Measurements from ENCODE around the gene DCXR. TPM values are rescaled to one million over a fixed set of nuclear protein-coding genes. Genes with fewer than 3 reads are reported as not detected.

Gene DCXR
- total and polyA plus RNA-seq, 2 donors = 71.2 to 101 TPM

DNA sequence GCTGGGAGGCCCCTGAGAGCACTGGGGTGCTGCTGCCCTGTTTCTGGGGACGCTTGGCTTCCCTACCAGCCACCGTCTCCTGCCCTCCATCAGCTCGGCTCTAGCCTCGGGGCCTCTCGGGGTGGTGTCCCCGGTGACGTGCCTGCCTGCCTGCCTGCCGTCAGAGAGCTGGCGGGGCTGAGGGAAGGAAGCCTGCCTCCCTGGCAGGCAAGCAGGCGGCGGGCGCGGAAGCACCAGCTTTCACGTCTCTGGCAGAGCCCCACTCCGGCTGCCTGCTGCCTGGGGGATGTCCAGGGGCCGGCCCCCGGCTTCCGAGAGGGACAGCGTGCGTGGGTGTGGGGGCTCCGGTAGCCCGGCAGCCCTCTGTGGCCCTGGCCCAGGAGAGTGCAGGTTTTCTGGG is 24.2 kb downstream of the DCXR start:
- H3K27ac ChIP-seq (ENCODE audit: low read depth in 1 of 2, low read length in 1 of 2) = no peak overlapping the region
- H3K4me3 ChIP-seq (ENCODE audit: low read length in 2 of 2) = no peak overlapping the region

DNA sequence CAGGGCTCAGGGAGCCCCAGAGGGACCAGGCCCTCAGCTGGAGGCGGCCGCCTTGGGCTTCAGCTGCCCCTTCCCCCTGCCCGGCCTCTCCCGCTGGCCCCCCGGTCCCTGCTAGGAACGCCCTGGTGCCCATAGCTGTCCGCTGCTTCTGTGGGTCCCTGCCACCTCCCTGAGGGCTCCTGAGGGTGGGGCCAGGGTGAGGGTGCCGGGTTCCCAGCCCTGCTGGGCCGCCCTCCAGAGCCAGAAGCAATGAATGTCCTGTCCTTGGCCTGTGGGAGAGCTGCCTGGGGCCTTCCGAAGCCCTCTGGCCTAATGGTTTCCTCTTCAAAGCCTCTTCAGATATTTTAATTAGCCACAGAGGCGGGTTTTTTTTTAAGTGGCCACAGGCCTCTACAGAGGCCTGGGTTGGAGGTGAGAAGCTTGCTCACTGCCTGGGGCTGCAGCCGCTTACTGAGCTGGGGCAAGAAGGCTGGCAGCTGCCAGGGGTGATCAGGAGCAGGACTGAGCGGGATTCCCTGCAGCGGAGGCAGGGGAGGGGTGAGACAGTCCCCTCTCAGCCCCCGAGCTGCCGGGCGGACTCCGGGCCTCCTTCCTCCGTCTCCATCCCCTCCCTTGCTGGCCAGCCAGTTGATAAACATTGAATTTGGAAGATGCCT is 24.7 kb downstream of the DCXR start:
- Histone ChIP-seq H3K4me3 (ENCODE audit: low read length in 2 of 2) (no peak overlapping the region), H3K27ac (ENCODE audit: low read depth in 1 of 2, low read length in 1 of 2) (no peak overlapping the region)
- DNase-seq (ENCODE audit: low read depth in 6 of 9, low spot score in 9 of 9) = no peak

More for the DNA sequence above, 24.2 kb downstream of the DCXR start:
- WGBS = 79% methylated on average over 22 of the region's 22 CpGs
- Histone ChIP-seq H3K27me3 (ENCODE audit: control insufficient read depth in 2 of 2, insufficient read depth in 1 of 2, low read length in 1 of 2) (no peaks in the 10 kb centered on the region), H3K9me3 (ENCODE audit: control insufficient read depth in 2 of 2, insufficient read depth in 1 of 2, low read length in 1 of 2) (peaks cover 0 to 5% of the 10 kb centered on the region in 2 donors), H3K36me3 (ENCODE audit: control insufficient read depth in 2 of 2, insufficient read depth in 2 of 2, low read length in 1 of 2) (peaks cover 2 to 17% of the 10 kb centered on the region in 2 donors), H3K4me1 (ENCODE audit: control insufficient read depth in 2 of 2, insufficient read depth in 2 of 2, low read length in 2 of 2) (peaks cover 0 to 20% of the 10 kb centered on the region in 2 donors)
- DNase-seq (ENCODE audit: low read depth in 6 of 9, low spot score in 9 of 9) = peak in 1 of 9 donors; percentile 35

DNA sequence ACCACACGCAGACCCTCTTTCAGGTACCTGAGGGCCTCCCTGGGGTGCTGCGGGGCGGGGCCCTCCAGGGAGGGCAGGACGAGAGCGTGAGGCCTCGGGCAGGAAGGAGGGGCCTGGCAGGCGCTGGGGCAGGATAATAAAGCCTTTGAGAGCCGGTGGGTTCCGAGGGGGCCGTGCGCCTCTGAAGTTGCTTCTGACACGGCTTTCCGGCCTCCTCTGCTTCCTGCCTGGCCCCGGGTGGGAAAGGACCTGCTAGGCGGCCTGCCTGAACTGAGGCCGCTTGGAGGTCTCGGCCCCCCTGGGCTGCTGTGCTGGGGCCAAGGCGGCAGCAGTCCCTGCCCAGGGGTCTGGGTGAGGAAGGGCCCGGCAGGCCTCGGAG is 25.2 kb downstream of the DCXR start:
- no peak overlapping the region for H3K27ac ChIP-seq (ENCODE audit: low read depth in 1 of 2, low read length in 1 of 2)
- H3K27me3 ChIP-seq (ENCODE audit: control insufficient read depth in 2 of 2, insufficient read depth in 1 of 2, low read length in 1 of 2) = no peaks in the 10 kb centered on the region
- H3K9me3 ChIP-seq (ENCODE audit: control insufficient read depth in 2 of 2, insufficient read depth in 1 of 2, low read length in 1 of 2) = peaks cover 0 to under 1% of the 10 kb centered on the region in 2 donors
- no peak for DNase-seq (ENCODE audit: low read depth in 6 of 9, low spot score in 9 of 9)
- 91% methylated on average over 20 of the region's 20 CpGs for WGBS
- H3K4me1 ChIP-seq (ENCODE audit: control insufficient read depth in 2 of 2, insufficient read depth in 2 of 2, low read length in 2 of 2) = peaks cover 0 to 20% of the 10 kb centered on the region in 2 donors
- no peak overlapping the region for H3K4me3 ChIP-seq (ENCODE audit: low read length in 2 of 2)
- H3K36me3 ChIP-seq (ENCODE audit: control insufficient read depth in 2 of 2, insufficient read depth in 2 of 2, low read length in 1 of 2) = peaks cover 0 to 11% of the 10 kb centered on the region in 2 donors

More for the DNA sequence above, 24.7 kb downstream of the DCXR start:
- 98% methylated on average over 19 of the region's 19 CpGs for WGBS
- Histone ChIP-seq H3K36me3 (ENCODE audit: control insufficient read depth in 2 of 2, insufficient read depth in 2 of 2, low read length in 1 of 2) (peaks cover 1 to 12% of the 10 kb centered on the region in 2 donors), H3K9me3 (ENCODE audit: control insufficient read depth in 2 of 2, insufficient read depth in 1 of 2, low read length in 1 of 2) (peaks cover 0 to 5% of the 10 kb centered on the region in 2 donors), H3K4me1 (ENCODE audit: control insufficient read depth in 2 of 2, insufficient read depth in 2 of 2, low read length in 2 of 2) (peaks cover 0 to 20% of the 10 kb centered on the region in 2 donors), H3K27me3 (ENCODE audit: control insufficient read depth in 2 of 2, insufficient read depth in 1 of 2, low read length in 1 of 2) (no peaks in the 10 kb centered on the region)

- peaks cover 0 to 7% of the 10 kb centered on the region in 2 donors for H3K36me3 ChIP-seq (ENCODE audit: control insufficient read depth in 2 of 2, insufficient read depth in 2 of 2, low read length in 1 of 2)
- no peaks in the 10 kb centered on the region for H3K27me3 ChIP-seq (ENCODE audit: control insufficient read depth in 2 of 2, insufficient read depth in 1 of 2, low read length in 1 of 2)
- H3K27ac ChIP-seq (ENCODE audit: low read depth in 1 of 2, low read length in 1 of 2) = no peak overlapping the region
- H3K4me1 ChIP-seq (ENCODE audit: control insufficient read depth in 2 of 2, insufficient read depth in 2 of 2, low read length in 2 of 2) = peaks cover 0 to 20% of the 10 kb centered on the region in 2 donors
- WGBS = 94% methylated on average over 19 of the region's 19 CpGs
- DNase-seq (ENCODE audit: low read depth in 6 of 9, low spot score in 9 of 9) = no peak
- no peaks in the 10 kb centered on the region for H3K9me3 ChIP-seq (ENCODE audit: control insufficient read depth in 2 of 2, insufficient read depth in 1 of 2, low read length in 1 of 2)
- H3K4me3 ChIP-seq (ENCODE audit: low read length in 2 of 2) = no peak overlapping the region
These were observed 25.8 kb downstream of the DCXR start for GRCh38 chr17:82011617-82012187.

- no peak overlapping the region for H3K4me3 ChIP-seq (ENCODE audit: low read length in 2 of 2)
- no peaks in the 10 kb centered on the region for H3K27me3 ChIP-seq (ENCODE audit: control insufficient read depth in 2 of 2, insufficient read depth in 1 of 2, low read length in 1 of 2)
- 97% methylated on average over 39 of the region's 39 CpGs for WGBS
- peaks cover 0 to 7% of the 10 kb centered on the region in 2 donors for H3K36me3 ChIP-seq (ENCODE audit: control insufficient read depth in 2 of 2, insufficient read depth in 2 of 2, low read length in 1 of 2)
- peaks cover 0 to 23% of the 10 kb centered on the region in 2 donors for H3K4me1 ChIP-seq (ENCODE audit: control insufficient read depth in 2 of 2, insufficient read depth in 2 of 2, low read length in 2 of 2)
- no peaks in the 10 kb centered on the region for H3K9me3 ChIP-seq (ENCODE audit: control insufficient read depth in 2 of 2, insufficient read depth in 1 of 2, low read length in 1 of 2)
- no peak overlapping the region for H3K27ac ChIP-seq (ENCODE audit: low read depth in 1 of 2, low read length in 1 of 2)
- no peak for DNase-seq (ENCODE audit: low read depth in 6 of 9, low spot score in 9 of 9)
These were observed 26.6 kb downstream of the DCXR start for GRCh38 chr17:82010575-82011525.

DNA sequence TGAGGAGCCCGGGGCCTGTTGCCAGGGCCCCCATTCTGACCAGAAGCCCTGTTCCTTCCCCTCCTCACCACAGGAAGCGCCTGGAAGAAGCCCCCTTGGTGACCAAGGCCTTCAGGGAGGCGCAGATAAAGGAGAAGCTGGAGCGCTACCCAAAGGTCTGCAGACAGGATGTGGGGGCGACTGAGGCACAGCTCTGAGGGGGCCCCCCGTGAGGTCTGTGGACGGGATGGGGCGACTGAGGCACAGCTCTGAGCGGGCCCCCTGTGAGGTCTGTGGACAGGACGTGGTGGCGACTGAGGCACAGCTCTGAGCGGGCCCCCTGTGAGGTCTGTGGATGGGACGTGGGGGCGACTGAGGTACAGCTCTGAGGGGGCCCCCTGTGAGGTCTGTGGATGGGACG is 28.1 kb downstream of the DCXR start:
- Histone ChIP-seq H3K27ac (ENCODE audit: low read depth in 1 of 2, low read length in 1 of 2) (no peak overlapping the region), H3K4me3 (ENCODE audit: low read length in 2 of 2) (no peak overlapping the region), H3K27me3 (ENCODE audit: control insufficient read depth in 2 of 2, insufficient read depth in 1 of 2, low read length in 1 of 2) (no peaks in the 10 kb centered on the region), H3K36me3 (ENCODE audit: control insufficient read depth in 2 of 2, insufficient read depth in 2 of 2, low read length in 1 of 2) (peaks cover 0 to 7% of the 10 kb centered on the region in 2 donors), H3K9me3 (ENCODE audit: control insufficient read depth in 2 of 2, insufficient read depth in 1 of 2, low read length in 1 of 2) (no peaks in the 10 kb centered on the region), H3K4me1 (ENCODE audit: control insufficient read depth in 2 of 2, insufficient read depth in 2 of 2, low read length in 2 of 2) (peaks cover 0 to 27% of the 10 kb centered on the region in 2 donors)
- WGBS = 82% methylated on average over 15 of the region's 15 CpGs
- DNase-seq (ENCODE audit: low read depth in 6 of 9, low spot score in 9 of 9) = no peak

- H3K9me3 ChIP-seq (ENCODE audit: control insufficient read depth in 2 of 2, insufficient read depth in 1 of 2, low read length in 1 of 2) = no peaks in the 10 kb centered on the region
- H3K27me3 ChIP-seq (ENCODE audit: control insufficient read depth in 2 of 2, insufficient read depth in 1 of 2, low read length in 1 of 2) = no peaks in the 10 kb centered on the region
- H3K4me3 ChIP-seq (ENCODE audit: low read length in 2 of 2) = no peak overlapping the region
- no peak for DNase-seq (ENCODE audit: low read depth in 6 of 9, low spot score in 9 of 9)
- H3K36me3 ChIP-seq (ENCODE audit: control insufficient read depth in 2 of 2, insufficient read depth in 2 of 2, low read length in 1 of 2) = peaks cover 0 to 7% of the 10 kb centered on the region in 2 donors
- peaks cover 0 to 31% of the 10 kb centered on the region in 2 donors for H3K4me1 ChIP-seq (ENCODE audit: control insufficient read depth in 2 of 2, insufficient read depth in 2 of 2, low read length in 2 of 2)
- 95% methylated on average over 28 of the region's 28 CpGs for WGBS
- no peak overlapping the region for H3K27ac ChIP-seq (ENCODE audit: low read depth in 1 of 2, low read length in 1 of 2)
These were observed 28.5 kb downstream of the DCXR start for GRCh38 chr17:82008941-82009405.

DNA sequence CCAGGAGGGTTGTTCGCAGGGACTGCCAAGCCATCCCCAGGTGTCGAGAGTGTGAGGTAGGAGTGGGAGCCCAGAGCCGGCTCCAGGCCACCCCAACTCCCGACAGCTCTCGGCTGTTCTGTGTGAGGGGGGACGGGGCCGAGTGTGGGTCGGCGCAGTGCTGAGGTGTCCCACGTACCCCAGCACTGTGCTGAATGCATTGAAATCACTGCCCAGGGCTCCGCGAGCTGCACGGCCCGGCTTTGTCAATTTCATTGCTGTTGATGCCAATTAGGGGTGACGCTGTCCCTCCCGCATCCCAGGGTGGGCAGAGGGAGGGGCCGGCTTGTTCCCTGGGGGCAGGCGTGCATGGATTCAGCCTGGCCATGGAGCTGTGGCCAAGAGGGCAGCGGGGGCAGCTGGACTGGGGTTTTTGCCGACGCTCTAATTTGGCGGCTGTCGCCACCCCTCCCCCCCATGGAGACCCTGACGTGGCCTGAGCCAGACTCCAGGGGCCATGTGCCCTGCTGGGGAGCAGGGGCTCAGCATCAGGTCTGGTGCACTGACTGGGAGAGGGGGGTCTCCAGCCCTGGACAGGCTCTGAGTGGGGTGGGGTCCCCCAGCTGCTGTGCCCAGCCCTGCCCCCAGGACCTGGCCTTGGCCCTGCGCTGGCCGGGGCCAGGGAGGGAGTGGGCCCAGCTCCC is 29.1 kb downstream of the DCXR start:
- H3K36me3 ChIP-seq (ENCODE audit: control insufficient read depth in 2 of 2, insufficient read depth in 2 of 2, low read length in 1 of 2) = peaks cover 0 to 7% of the 10 kb centered on the region in 2 donors
- H3K27me3 ChIP-seq (ENCODE audit: control insufficient read depth in 2 of 2, insufficient read depth in 1 of 2, low read length in 1 of 2) = no peaks in the 10 kb centered on the region
- DNase-seq (ENCODE audit: low read depth in 6 of 9, low spot score in 9 of 9) = no peak
- no peak overlapping the region for H3K27ac ChIP-seq (ENCODE audit: low read depth in 1 of 2, low read length in 1 of 2)
- no peak overlapping the region for H3K4me3 ChIP-seq (ENCODE audit: low read length in 2 of 2)
- H3K4me1 ChIP-seq (ENCODE audit: control insufficient read depth in 2 of 2, insufficient read depth in 2 of 2, low read length in 2 of 2) = peaks cover 0 to 31% of the 10 kb centered on the region in 2 donors
- WGBS = 97% methylated on average over 26 of the region's 26 CpGs
- no peaks in the 10 kb centered on the region for H3K9me3 ChIP-seq (ENCODE audit: control insufficient read depth in 2 of 2, insufficient read depth in 1 of 2, low read length in 1 of 2)
